ENCODE results near the gene MPDU1.

GRCh38 chr17:7557775-7558543, 25.7 kb upstream of the MPDU1 start:
- TF ChIP-seq CTCF (conservative IDR thresholded peaks at IDR 0.05; ENCODE audit: low read length) (no peak), EZH2phosphoT487 (IDR thresholded peaks at IDR 0.05; ENCODE audit: borderline replicate concordance, low read depth, low read length) (no peak)
